A673 (cell line): ENCODE results near the gene ELMO3.

Source experiments
- CTCF ChIP-seq: fragments of 300-800, 200-600 bp; sonication (generic); conservative IDR thresholded peaks from 2 replicates; pipeline ENCODE4 v1.5.1; 2017; ENCODE audit warnings: low read depth, mild to moderate bottlenecking, antibody characterized with exemption, low read length, moderate library complexity, mixed read lengths
- EZH2 ChIP-seq: fragments of 200-600 bp; sonication (generic); IDR thresholded peaks from 2 replicates; pipeline ENCODE4 v1.6.1; 2017; ENCODE audit warnings: borderline replicate concordance, low read depth, mild to moderate bottlenecking, mixed read lengths, antibody characterized with exemption, low read length; ENCODE audit not compliant: poor library complexity, severe bottlenecking

GRCh38 chr16:67183627-67184452 is 15.1 kb upstream of the ELMO3 start, which contains the start of gene MATCAP1:
- TF ChIP-seq CTCF (no peak), EZH2 (no peak)
